NB4 (cell line): Measurements from ENCODE around the gene BARX1.

ENCODE experiments used
- DNase-seq: peaks from one replicate; pipeline ENCODE4 v3.0.0; 2010; ENCODE audit warnings: low read depth
- H3K4me3 ChIP-seq: one replicate; pipeline ENCODE4 v1.5.1; 2011; ENCODE audit warnings: mild to moderate bottlenecking, low read depth, low read length, moderate library complexity
- MYC ChIP-seq: IDR thresholded peaks from 2 replicates; pipeline ENCODE4 v1.6.1; 2011; ENCODE audit warnings: low read depth, low read length
- POLR2A ChIP-seq: IDR thresholded peaks from 2 replicates; pipeline ENCODE4 v1.6.1; 2011; ENCODE audit warnings: mild to moderate bottlenecking; ENCODE audit not compliant: insufficient read length; ENCODE audit errors: extremely low read depth
- TF ChIP-seq, protein P1 (sequence below): IDR thresholded peaks from 2 replicates; pipeline ENCODE4 v1.6.1; 2011; ENCODE audit warnings: low read depth, low read length
- TF ChIP-seq, protein P2 (sequence below): IDR thresholded peaks from one replicate; pipeline ENCODE4 v1.5.1; 2012; ENCODE audit warnings: low read depth, low read length

The BARX1 gene

DNA sequence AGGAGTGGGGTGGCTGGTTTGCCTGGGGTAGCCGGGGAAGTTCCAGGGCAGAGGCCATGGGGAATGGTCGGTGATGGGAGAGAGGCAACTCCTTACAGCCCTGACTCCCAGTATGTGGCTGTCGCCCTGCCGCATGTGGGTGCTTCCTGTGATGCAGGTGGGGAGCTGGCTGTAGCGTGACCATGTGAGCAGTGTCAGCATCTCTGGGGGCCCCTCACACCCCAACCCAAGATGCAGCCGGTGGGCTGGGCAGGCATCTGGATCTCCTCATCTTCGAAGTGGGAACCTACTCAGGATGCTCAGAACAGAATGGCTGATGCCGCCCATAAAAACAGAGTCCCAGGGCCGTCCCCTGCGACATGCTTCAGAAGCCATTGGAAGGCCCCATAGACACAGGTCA is 45.0 kb downstream of the BARX1 start:
- no peak overlapping the region for H3K4me3 ChIP-seq
- TF ChIP-seq, protein P1, sequence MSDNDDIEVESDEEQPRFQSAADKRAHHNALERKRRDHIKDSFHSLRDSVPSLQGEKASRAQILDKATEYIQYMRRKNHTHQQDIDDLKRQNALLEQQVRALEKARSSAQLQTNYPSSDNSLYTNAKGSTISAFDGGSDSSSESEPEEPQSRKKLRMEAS, result no peak
- TF ChIP-seq POLR2A (no peak), MYC (no peak)
- TF ChIP-seq, protein P2, sequence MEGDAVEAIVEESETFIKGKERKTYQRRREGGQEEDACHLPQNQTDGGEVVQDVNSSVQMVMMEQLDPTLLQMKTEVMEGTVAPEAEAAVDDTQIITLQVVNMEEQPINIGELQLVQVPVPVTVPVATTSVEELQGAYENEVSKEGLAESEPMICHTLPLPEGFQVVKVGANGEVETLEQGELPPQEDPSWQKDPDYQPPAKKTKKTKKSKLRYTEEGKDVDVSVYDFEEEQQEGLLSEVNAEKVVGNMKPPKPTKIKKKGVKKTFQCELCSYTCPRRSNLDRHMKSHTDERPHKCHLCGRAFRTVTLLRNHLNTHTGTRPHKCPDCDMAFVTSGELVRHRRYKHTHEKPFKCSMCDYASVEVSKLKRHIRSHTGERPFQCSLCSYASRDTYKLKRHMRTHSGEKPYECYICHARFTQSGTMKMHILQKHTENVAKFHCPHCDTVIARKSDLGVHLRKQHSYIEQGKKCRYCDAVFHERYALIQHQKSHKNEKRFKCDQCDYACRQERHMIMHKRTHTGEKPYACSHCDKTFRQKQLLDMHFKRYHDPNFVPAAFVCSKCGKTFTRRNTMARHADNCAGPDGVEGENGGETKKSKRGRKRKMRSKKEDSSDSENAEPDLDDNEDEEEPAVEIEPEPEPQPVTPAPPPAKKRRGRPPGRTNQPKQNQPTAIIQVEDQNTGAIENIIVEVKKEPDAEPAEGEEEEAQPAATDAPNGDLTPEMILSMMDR, result no peak
- no peak for DNase-seq

DNA sequence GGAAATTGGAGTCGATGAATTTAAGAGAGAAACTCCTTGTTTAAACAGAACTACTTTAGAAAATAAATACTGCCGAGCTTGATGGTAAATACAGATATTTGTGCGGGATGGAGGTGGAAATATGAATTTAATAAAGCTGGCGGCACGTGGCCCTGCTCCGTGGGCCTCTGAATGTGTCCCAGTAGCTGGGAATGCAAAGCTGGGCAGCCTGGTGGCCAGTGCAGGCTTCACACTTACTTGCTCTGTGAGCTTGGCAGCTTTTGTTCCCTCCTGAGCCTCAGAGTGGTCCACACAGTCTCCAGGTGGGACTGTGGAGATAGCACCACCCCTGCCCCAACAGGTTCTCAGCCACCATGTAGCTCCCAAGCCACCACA is 45.9 kb downstream of the BARX1 start:
- TF ChIP-seq, protein P1, result no peak
- TF ChIP-seq MYC (no peak), POLR2A (no peak)
- TF ChIP-seq, protein P2, result no peak
- no peak overlapping the region for H3K4me3 ChIP-seq
- no peak for DNase-seq

DNA sequence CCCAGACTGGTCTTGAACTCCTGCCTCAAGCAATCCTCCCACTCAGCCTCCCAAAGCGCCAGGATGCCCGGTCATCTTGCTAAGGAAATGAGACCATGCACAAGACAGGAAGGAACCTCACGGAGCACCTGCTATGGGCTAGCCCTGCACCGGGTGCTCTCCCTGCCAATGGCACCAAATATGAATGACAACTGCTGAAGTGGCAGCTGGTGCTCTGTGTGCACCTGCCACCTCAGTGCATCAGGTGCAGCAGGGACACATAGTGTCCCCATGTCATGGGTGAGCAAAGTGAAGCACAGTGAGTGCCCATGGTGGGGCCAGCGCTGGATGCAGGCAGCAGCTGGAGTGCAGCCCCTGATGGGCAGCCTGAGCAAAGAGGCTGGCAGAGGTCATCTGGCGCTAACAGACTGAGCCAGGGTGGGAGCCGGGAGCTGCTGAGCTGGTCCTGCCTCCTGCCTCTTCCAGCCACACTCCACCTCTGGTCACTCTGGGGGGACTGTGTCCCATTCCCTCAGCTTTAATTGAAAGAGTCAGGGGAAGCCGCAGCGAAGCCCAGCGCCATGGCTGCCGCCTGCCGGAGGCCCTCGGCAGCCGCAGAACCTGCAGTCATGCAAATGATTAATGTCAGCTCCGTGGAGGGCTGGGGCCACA is 46.4 kb downstream of the BARX1 start:
- no peak overlapping the region for H3K4me3 ChIP-seq
- no peak for DNase-seq
- TF ChIP-seq, protein P2, result no peak

DNA sequence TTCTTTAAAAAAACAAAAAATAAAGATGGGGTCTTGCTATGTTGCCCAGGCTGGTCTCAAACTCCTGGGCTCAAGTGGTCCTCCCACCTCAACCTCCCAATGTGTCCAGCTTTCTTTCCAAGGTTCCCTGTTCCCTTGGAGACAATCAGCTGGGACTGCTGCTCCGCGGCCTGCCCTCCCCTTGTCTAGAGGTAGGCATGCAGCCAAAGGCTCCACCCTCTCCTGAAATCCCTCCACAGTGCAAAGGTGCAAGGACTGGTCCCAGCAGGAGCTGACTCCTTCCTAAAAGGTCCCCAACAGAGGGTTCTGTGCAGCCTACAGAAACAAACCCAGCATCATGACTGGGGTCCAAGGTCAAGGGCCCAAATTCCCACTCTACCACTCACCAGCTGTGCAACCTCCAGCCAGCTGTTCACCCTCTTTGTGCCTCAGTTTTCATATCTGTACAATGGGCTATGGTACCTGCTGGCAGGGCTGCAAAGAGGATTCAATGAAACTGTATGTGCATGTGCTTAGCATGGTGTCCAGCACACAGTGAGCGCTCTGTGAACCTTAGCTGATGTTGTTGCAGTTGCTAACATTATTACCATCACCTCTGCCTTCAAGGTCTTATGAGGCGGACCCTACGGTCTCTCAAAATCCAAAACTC is 47.5 kb downstream of the BARX1 start:
- TF ChIP-seq POLR2A (no peak), MYC (no peak)
- TF ChIP-seq, protein P2, result no peak
- TF ChIP-seq, protein P1, result no peak
- H3K4me3 ChIP-seq, result no peak overlapping the region
- no peak for DNase-seq

DNA sequence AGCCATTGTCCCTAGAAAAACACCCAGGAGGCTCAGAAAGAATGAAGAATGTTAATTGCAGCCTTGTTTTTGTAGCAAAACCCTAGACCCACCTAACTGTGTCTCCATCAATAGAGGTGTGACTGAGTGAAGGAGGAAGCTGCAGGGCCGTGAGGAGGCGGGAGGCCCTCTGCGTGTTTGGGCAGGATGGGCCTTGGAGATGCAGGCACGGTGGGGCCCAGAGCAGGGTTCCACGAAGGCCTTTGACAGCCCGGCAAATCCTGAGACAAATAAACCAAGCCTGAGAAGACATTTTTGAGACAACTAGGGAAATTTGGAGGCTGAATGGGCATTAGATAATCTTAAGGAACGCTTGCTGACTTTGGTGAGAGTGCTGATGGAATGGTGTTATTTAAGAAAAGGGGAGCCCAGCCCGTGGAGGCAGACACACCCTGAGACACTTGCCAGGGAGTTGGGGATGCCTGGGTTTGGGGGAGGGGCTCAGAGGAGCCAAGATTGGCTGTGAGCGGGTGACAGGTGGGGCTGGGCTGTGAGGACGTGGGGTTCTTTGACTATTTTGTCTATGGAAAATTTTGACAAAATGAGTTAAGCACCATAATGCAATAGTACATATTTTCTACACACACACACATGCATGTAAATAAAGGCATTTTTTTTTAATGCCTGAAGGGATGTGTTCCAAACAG is 48.8 kb downstream of the BARX1 start:
- no peak overlapping the region for H3K4me3 ChIP-seq
- TF ChIP-seq, protein P1, result no peak
- TF ChIP-seq MYC (no peak), POLR2A (no peak)
- TF ChIP-seq, protein P2, result no peak
- DNase-seq, result no peak
